ENCODE measurements around the gene DCN.

The DCN gene

GRCh38 chr12:91099836-91100235 is 82.8 kb downstream of the DCN start:
- Histone ChIP-seq H3K9me3 (ENCODE audit: insufficient read depth, low read depth, low read length) (no peaks in the 10 kb centered on the region), H3K4me3 (ENCODE audit: low read length, poor library complexity, severe bottlenecking) (no peak overlapping the region), H3K79me2 (ENCODE audit: insufficient read depth, low read length) (no peaks in the 10 kb centered on the region), H3K9ac (ENCODE audit: low read depth, low read length, poor library complexity, severe bottlenecking) (no peak overlapping the region), H2AFZ (ENCODE audit: low read length) (no peak overlapping the region), H4K20me1 (ENCODE audit: insufficient read depth, low read length, poor library complexity, severe bottlenecking) (no peaks in the 10 kb centered on the region), H3K36me3 (ENCODE audit: insufficient read depth, low read length) (no peaks in the 10 kb centered on the region), H3K4me1 (ENCODE audit: insufficient read depth, low read length, poor library complexity, severe bottlenecking) (no peaks in the 10 kb centered on the region), H3K27me3 (ENCODE audit: insufficient read depth, low read length, poor library complexity, severe bottlenecking) (no peaks in the 10 kb centered on the region), H3K9me2 (replicated peaks; ENCODE audit: low read depth, low read length) (no peaks in the 10 kb centered on the region), H3F3A (ENCODE audit: low read depth) (no peaks in the 10 kb centered on the region), H3K4me2 (ENCODE audit: low read depth, low read length, poor library complexity, severe bottlenecking) (no peak overlapping the region)
- TF ChIP-seq EZH2phosphoT487 (IDR thresholded peaks at IDR 0.05; ENCODE audit: borderline replicate concordance) (no peak), CTCF (conservative IDR thresholded peaks at IDR 0.05; ENCODE audit: low read length) (no peak)

GRCh38 chr12:91099341-91099740 is 83.3 kb downstream of the DCN start:
- Histone ChIP-seq H3K9me3 (ENCODE audit: insufficient read depth, low read depth, low read length) (no peaks in the 10 kb centered on the region), H2AFZ (ENCODE audit: low read length) (no peak overlapping the region), H3K27me3 (ENCODE audit: insufficient read depth, low read length, poor library complexity, severe bottlenecking) (no peaks in the 10 kb centered on the region), H3K4me1 (ENCODE audit: insufficient read depth, low read length, poor library complexity, severe bottlenecking) (no peaks in the 10 kb centered on the region), H4K20me1 (ENCODE audit: insufficient read depth, low read length, poor library complexity, severe bottlenecking) (no peaks in the 10 kb centered on the region), H3K4me3 (ENCODE audit: low read length, poor library complexity, severe bottlenecking) (no peak overlapping the region), H3K4me2 (ENCODE audit: low read depth, low read length, poor library complexity, severe bottlenecking) (no peak overlapping the region), H3F3A (ENCODE audit: low read depth) (no peaks in the 10 kb centered on the region), H3K9me2 (replicated peaks; ENCODE audit: low read depth, low read length) (no peaks in the 10 kb centered on the region), H3K36me3 (ENCODE audit: insufficient read depth, low read length) (no peaks in the 10 kb centered on the region), H3K79me2 (ENCODE audit: insufficient read depth, low read length) (no peaks in the 10 kb centered on the region), H3K9ac (ENCODE audit: low read depth, low read length, poor library complexity, severe bottlenecking) (no peak overlapping the region)
- TF ChIP-seq CTCF (conservative IDR thresholded peaks at IDR 0.05; ENCODE audit: low read length), result no peak
- no peak for TF ChIP-seq EZH2phosphoT487 (IDR thresholded peaks at IDR 0.05; ENCODE audit: borderline replicate concordance)

- no peak overlapping the region for H3K4me2 ChIP-seq (ENCODE audit: low read depth, low read length, poor library complexity, severe bottlenecking)
- no peaks in the 10 kb centered on the region for H3K9me2 ChIP-seq (replicated peaks; ENCODE audit: low read depth, low read length)
- H3K27me3 ChIP-seq (ENCODE audit: insufficient read depth, low read length, poor library complexity, severe bottlenecking), result no peaks in the 10 kb centered on the region
- no peaks in the 10 kb centered on the region for H3K36me3 ChIP-seq (ENCODE audit: insufficient read depth, low read length)
- H3K9ac ChIP-seq (ENCODE audit: low read depth, low read length, poor library complexity, severe bottlenecking), result no peak overlapping the region
- H3F3A ChIP-seq (ENCODE audit: low read depth), result no peaks in the 10 kb centered on the region
- H4K20me1 ChIP-seq (ENCODE audit: insufficient read depth, low read length, poor library complexity, severe bottlenecking), result no peaks in the 10 kb centered on the region
- H3K79me2 ChIP-seq (ENCODE audit: insufficient read depth, low read length), result no peaks in the 10 kb centered on the region
- H3K9me3 ChIP-seq (ENCODE audit: insufficient read depth, low read depth, low read length), result no peaks in the 10 kb centered on the region
- H2AFZ ChIP-seq (ENCODE audit: low read length), result no peak overlapping the region
- TF ChIP-seq CTCF (conservative IDR thresholded peaks at IDR 0.05; ENCODE audit: low read length) (no peak), EZH2phosphoT487 (IDR thresholded peaks at IDR 0.05; ENCODE audit: borderline replicate concordance) (no peak)
- H3K4me1 ChIP-seq (ENCODE audit: insufficient read depth, low read length, poor library complexity, severe bottlenecking), result no peaks in the 10 kb centered on the region
- no peak overlapping the region for H3K4me3 ChIP-seq (ENCODE audit: low read length, poor library complexity, severe bottlenecking)
Observed at GRCh38 chr12:91098941-91099340, 83.7 kb downstream of the DCN start.

Data from Loucy (cell line).